ENCODE data around the gene OR5K4. TPM values are rescaled to one million over a fixed set of nuclear protein-coding genes. Genes with fewer than 3 reads are reported as not detected.

OR5K4 gene
- total RNA-seq, 1 donor from 2014 or later, result not detected

DNA sequence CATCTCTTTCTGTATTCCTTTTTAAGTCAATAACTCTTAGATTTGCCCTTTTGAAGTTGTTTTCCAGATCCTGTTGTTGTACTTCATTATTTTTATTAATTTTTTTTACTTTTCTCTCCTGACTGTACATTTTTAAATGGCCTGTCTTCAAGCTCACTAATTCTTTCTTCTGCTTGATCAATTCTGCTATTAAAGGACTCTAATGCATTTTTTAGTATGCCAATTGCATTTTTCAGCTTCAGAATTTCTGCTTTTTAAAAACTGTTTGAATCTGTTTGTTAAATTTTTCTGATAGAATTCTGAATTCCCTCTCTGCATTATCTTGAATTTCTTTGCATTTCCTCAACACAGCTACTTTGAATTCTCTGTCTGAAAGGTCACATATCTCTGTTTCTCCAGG is 5.6 kb downstream of the OR5K4 start:
- no peak overlapping the region for H2AFZ ChIP-seq (ENCODE audit: low read depth, low read length)
- H3K36me3 ChIP-seq (ENCODE audit: insufficient read depth, low read length), result no peaks in the 10 kb centered on the region
- no peak for FAIRE-seq
- H3K4me1 Mint-ChIP-seq (ENCODE audit: low read depth, unreplicated experiment), result no peaks in the 10 kb centered on the region
- no peaks in the 10 kb centered on the region for H3K79me2 ChIP-seq (ENCODE audit: insufficient read depth, low read length)
- no peak overlapping the region for H3K4me3 ChIP-seq (ENCODE audit: insufficient read depth, low read depth, low read length)
- TF ChIP-seq, protein P1, sequence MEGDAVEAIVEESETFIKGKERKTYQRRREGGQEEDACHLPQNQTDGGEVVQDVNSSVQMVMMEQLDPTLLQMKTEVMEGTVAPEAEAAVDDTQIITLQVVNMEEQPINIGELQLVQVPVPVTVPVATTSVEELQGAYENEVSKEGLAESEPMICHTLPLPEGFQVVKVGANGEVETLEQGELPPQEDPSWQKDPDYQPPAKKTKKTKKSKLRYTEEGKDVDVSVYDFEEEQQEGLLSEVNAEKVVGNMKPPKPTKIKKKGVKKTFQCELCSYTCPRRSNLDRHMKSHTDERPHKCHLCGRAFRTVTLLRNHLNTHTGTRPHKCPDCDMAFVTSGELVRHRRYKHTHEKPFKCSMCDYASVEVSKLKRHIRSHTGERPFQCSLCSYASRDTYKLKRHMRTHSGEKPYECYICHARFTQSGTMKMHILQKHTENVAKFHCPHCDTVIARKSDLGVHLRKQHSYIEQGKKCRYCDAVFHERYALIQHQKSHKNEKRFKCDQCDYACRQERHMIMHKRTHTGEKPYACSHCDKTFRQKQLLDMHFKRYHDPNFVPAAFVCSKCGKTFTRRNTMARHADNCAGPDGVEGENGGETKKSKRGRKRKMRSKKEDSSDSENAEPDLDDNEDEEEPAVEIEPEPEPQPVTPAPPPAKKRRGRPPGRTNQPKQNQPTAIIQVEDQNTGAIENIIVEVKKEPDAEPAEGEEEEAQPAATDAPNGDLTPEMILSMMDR (IDR thresholded peaks at IDR 0.05; ENCODE audit: insufficient read depth, low read depth, low read length), result no peak
- no peak for TF ChIP-seq EZH2 (IDR thresholded peaks at IDR 0.05; ENCODE audit: insufficient read depth, low read length)
- no peak overlapping the region for H3K27ac Mint-ChIP-seq (ENCODE audit: unreplicated experiment)
- H3K4me2 ChIP-seq (ENCODE audit: low read length), result no peak overlapping the region
- no peak for DNase-seq (ENCODE audit: low read depth)
- H3K4me1 ChIP-seq (ENCODE audit: insufficient read depth, low read length), result no peaks in the 10 kb centered on the region
- no peak overlapping the region for H3K9ac ChIP-seq (ENCODE audit: low read length)
- no peaks in the 10 kb centered on the region for H3K9me3 ChIP-seq (ENCODE audit: insufficient read depth, low read depth, low read length)
- no peaks in the 10 kb centered on the region for H3K36me3 Mint-ChIP-seq (ENCODE audit: low read depth, unreplicated experiment)
- H3K4me3 Mint-ChIP-seq (ENCODE audit: unreplicated experiment), result no peak overlapping the region
- no peaks in the 10 kb centered on the region for H3K27me3 Mint-ChIP-seq (ENCODE audit: low read depth, unreplicated experiment)
- H4K20me1 ChIP-seq (ENCODE audit: insufficient read depth, low read length), result no peaks in the 10 kb centered on the region
- no peak overlapping the region for H3K27ac ChIP-seq (ENCODE audit: low read depth, low read length)
- no peaks in the 10 kb centered on the region for H3K27me3 ChIP-seq (ENCODE audit: insufficient read depth, low read length)
- peaks cover 11% of the 10 kb centered on the region for H3K9me3 Mint-ChIP-seq (ENCODE audit: unreplicated experiment)

DNA sequence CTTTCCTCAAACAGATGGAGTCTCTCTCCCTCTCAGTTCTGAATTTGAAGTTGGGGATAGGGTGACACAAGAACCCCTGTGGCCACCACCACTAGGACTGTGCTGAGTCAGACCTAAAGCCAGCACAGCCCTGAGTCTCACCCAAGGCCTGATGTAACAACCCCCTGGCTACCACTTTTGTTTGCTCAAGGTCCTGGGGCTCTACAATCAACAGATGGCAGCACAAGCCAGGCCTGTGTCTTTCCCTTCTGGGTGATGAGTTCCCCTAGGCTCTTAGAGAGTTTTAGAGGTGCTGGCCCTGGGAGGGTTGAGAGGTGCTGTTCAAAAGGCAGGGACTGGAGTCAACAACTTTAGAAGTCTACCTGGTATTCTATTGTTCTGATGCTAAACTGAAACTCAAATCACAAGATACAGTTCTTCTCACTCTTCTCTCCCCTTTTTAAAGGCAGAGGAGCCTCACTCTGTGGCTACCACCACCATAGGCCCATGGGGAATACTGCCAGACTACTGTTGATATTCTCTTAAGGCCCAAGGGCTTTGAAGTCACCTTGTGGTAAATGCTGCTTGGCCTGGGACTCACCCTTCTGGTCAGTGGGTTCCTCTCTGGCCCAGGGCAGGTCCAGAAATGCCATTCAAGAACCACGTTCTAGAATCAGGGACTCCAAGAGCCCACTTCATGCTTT is 6.5 kb downstream of the OR5K4 start:
- H3K4me1 ChIP-seq (ENCODE audit: insufficient read depth, low read length), result no peaks in the 10 kb centered on the region
- H3K36me3 Mint-ChIP-seq (ENCODE audit: low read depth, unreplicated experiment), result no peaks in the 10 kb centered on the region
- no peak for TF ChIP-seq EZH2 (IDR thresholded peaks at IDR 0.05; ENCODE audit: insufficient read depth, low read length)
- TF ChIP-seq, protein P1 (IDR thresholded peaks at IDR 0.05; ENCODE audit: insufficient read depth, low read depth, low read length), result no peak
- no peaks in the 10 kb centered on the region for H3K27me3 ChIP-seq (ENCODE audit: insufficient read depth, low read length)
- no peaks in the 10 kb centered on the region for H3K27me3 Mint-ChIP-seq (ENCODE audit: low read depth, unreplicated experiment)
- H3K9me3 Mint-ChIP-seq (ENCODE audit: unreplicated experiment), result peaks cover 11% of the 10 kb centered on the region
- no peaks in the 10 kb centered on the region for H3K36me3 ChIP-seq (ENCODE audit: insufficient read depth, low read length)
- H3K4me3 Mint-ChIP-seq (ENCODE audit: unreplicated experiment), result no peak overlapping the region
- DNase-seq (ENCODE audit: low read depth) (no peak), FAIRE-seq (no peak)
- no peak overlapping the region for H3K9ac ChIP-seq (ENCODE audit: low read length)
- H3K79me2 ChIP-seq (ENCODE audit: insufficient read depth, low read length), result no peaks in the 10 kb centered on the region
- no peak overlapping the region for H3K27ac Mint-ChIP-seq (ENCODE audit: unreplicated experiment)
- H3K27ac ChIP-seq (ENCODE audit: low read depth, low read length), result no peak overlapping the region
- H3K4me2 ChIP-seq (ENCODE audit: low read length), result no peak overlapping the region
- no peaks in the 10 kb centered on the region for H4K20me1 ChIP-seq (ENCODE audit: insufficient read depth, low read length)
- no peaks in the 10 kb centered on the region for H3K9me3 ChIP-seq (ENCODE audit: insufficient read depth, low read depth, low read length)
- H2AFZ ChIP-seq (ENCODE audit: low read depth, low read length), result no peak overlapping the region
- no peak overlapping the region for H3K4me3 ChIP-seq (ENCODE audit: insufficient read depth, low read depth, low read length)
- no peaks in the 10 kb centered on the region for H3K4me1 Mint-ChIP-seq (ENCODE audit: low read depth, unreplicated experiment)

DNA sequence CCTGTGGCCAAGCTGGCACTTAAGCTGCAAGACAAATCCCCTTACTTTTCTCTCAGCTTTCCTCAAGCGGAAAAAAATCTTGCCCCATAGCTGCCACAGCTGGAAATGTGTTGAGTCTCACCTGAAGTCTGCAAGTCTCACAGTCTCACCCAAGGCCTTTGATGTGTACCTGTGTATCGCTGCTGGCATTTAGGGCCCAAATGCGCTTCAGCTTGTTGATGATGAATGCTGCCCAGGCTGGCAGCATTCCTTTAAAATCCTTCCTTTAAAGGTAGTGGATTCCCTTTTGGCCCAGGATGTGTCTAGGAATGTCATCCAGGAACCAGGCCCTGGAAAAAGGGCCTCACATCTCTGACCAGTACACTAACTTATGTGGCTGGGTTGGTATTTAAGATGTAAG is 7.0 kb downstream of the OR5K4 start:
- H3K27me3 Mint-ChIP-seq (ENCODE audit: low read depth, unreplicated experiment), result no peaks in the 10 kb centered on the region

More for the DNA sequence above, 7.0 kb downstream of the OR5K4 start:
- Histone ChIP-seq H3K4me3 (ENCODE audit: insufficient read depth, low read depth, low read length) (no peak overlapping the region), H3K36me3 (ENCODE audit: insufficient read depth, low read length) (no peaks in the 10 kb centered on the region), H3K4me1 (ENCODE audit: insufficient read depth, low read length) (no peaks in the 10 kb centered on the region), H3K27me3 (ENCODE audit: insufficient read depth, low read length) (no peaks in the 10 kb centered on the region), H3K9ac (ENCODE audit: low read length) (no peak overlapping the region), H3K4me2 (ENCODE audit: low read length) (no peak overlapping the region), H2AFZ (ENCODE audit: low read depth, low read length) (no peak overlapping the region), H4K20me1 (ENCODE audit: insufficient read depth, low read length) (no peaks in the 10 kb centered on the region), H3K27ac (ENCODE audit: low read depth, low read length) (no peak overlapping the region), H3K79me2 (ENCODE audit: insufficient read depth, low read length) (no peaks in the 10 kb centered on the region), H3K9me3 (ENCODE audit: insufficient read depth, low read depth, low read length) (no peaks in the 10 kb centered on the region)
- no peak overlapping the region for H3K4me3 Mint-ChIP-seq (ENCODE audit: unreplicated experiment)
- no peak for DNase-seq (ENCODE audit: low read depth)
- H3K9me3 Mint-ChIP-seq (ENCODE audit: unreplicated experiment), result peaks cover 11% of the 10 kb centered on the region
- FAIRE-seq, result no peak
- no peak overlapping the region for H3K27ac Mint-ChIP-seq (ENCODE audit: unreplicated experiment)
- TF ChIP-seq EZH2 (IDR thresholded peaks at IDR 0.05; ENCODE audit: insufficient read depth, low read length), result no peak
- TF ChIP-seq, protein P1 (IDR thresholded peaks at IDR 0.05; ENCODE audit: insufficient read depth, low read depth, low read length), result no peak
- no peaks in the 10 kb centered on the region for H3K4me1 Mint-ChIP-seq (ENCODE audit: low read depth, unreplicated experiment)
- H3K36me3 Mint-ChIP-seq (ENCODE audit: low read depth, unreplicated experiment), result no peaks in the 10 kb centered on the region
